GM19467 (cell line): ENCODE data around the gene ARHGAP31.
"Not testable (repeated sequence)": the region's sequence is repeated elsewhere in the genome, so short reads cannot be mapped to it uniquely, and the experiment has no call there.

Experiments used
- ATAC-seq: cut with Tn5 transposase; IDR thresholded peaks from one replicate; pipeline ENCODE4 v1.9.1; 2021; ENCODE audit warnings: mild to moderate bottlenecking, moderate library complexity; ENCODE audit not compliant: unreplicated experiment

The ARHGAP31 gene

GRCh38 chr3:119318876-119319275, 24.7 kb downstream of the ARHGAP31 start:
- ATAC-seq = no peak

GRCh38 chr3:119319311-119319710, 25.1 kb downstream of the ARHGAP31 start:
- ATAC-seq = no peak

GRCh38 chr3:119320785-119321184, 26.6 kb downstream of the ARHGAP31 start:
- ATAC-seq = not testable (repeated sequence)

GRCh38 chr3:119322021-119322834, 28.0 kb downstream of the ARHGAP31 start:
- peak; percentile 22 for ATAC-seq

- peak; percentile 86 for ATAC-seq
Measured at GRCh38 chr3:119322835-119323722, 28.9 kb downstream of the ARHGAP31 start.

- no peak for ATAC-seq
Measured at GRCh38 chr3:119323723-119324085, 29.5 kb downstream of the ARHGAP31 start.

- ATAC-seq = no peak
Measured at GRCh38 chr3:119324899-119325298, 30.7 kb downstream of the ARHGAP31 start.

GRCh38 chr3:119326976-119327375, 32.8 kb downstream of the ARHGAP31 start:
- no peak for ATAC-seq

GRCh38 chr3:119329551-119329950, 35.4 kb downstream of the ARHGAP31 start:
- ATAC-seq = no peak

GRCh38 chr3:119330181-119330580, 36.0 kb downstream of the ARHGAP31 start:
- no peak for ATAC-seq

- no peak for ATAC-seq
Measured at GRCh38 chr3:119330858-119331257, 36.7 kb downstream of the ARHGAP31 start.

- no peak for ATAC-seq
Measured at GRCh38 chr3:119331661-119332060, 37.5 kb downstream of the ARHGAP31 start.

GRCh38 chr3:119333773-119334509, 39.8 kb downstream of the ARHGAP31 start:
- no peak for ATAC-seq

GRCh38 chr3:119336823-119337222, 42.6 kb downstream of the ARHGAP31 start:
- no peak for ATAC-seq

GRCh38 chr3:119337407-119337806, 43.2 kb downstream of the ARHGAP31 start:
- ATAC-seq = not testable (repeated sequence)

- no peak for ATAC-seq
Measured at GRCh38 chr3:119338754-119339153, 44.6 kb downstream of the ARHGAP31 start.

- no peak for ATAC-seq
Measured at GRCh38 chr3:119340014-119340413, 45.8 kb downstream of the ARHGAP31 start.

GRCh38 chr3:119340446-119340845, 46.3 kb downstream of the ARHGAP31 start:
- no peak for ATAC-seq

- ATAC-seq = no peak
Measured at GRCh38 chr3:119342176-119342575, 48.0 kb downstream of the ARHGAP31 start.

- ATAC-seq = peak; percentile 76
Measured at GRCh38 chr3:119343719-119344118, 49.5 kb downstream of the ARHGAP31 start.

GRCh38 chr3:119346076-119346496, 51.9 kb downstream of the ARHGAP31 start:
- ATAC-seq = no peak
